Fibroblast of lung (primary cell): Measurements from ENCODE around the gene SLC16A3. TPM values are rescaled to one million over a fixed set of nuclear protein-coding genes. Genes with fewer than 3 reads are reported as not detected.
A peak's percentile ranks its signal among the peaks of the same experiment; 100 is the strongest.

ENCODE experiments used
- DNase-seq, 2 donors: peaks; one replicate each; pipeline versions ENCODE4 v3.0.0 to v3.0.0-alpha.2; 2010; ENCODE audit warnings: low read depth in 2 of 2
- H2AFZ ChIP-seq: 2 replicates; pipeline ENCODE4 v1.5.1; 2012; ENCODE audit warnings: low read length, control low read depth, inconsistent platforms
- H3K27ac ChIP-seq: 2 replicates; pipeline ENCODE4 v1.5.1; 2011; ENCODE audit warnings: low read length, control low read depth; ENCODE audit not compliant: insufficient read depth
- H3K27me3 ChIP-seq: 2 replicates; pipeline ENCODE4 v1.5.1; 2011; ENCODE audit warnings: mild to moderate bottlenecking, low read length; ENCODE audit not compliant: control insufficient read depth, insufficient read depth
- H3K36me3 ChIP-seq: 2 replicates; pipeline ENCODE4 v1.5.1; 2011; ENCODE audit warnings: low read length; ENCODE audit not compliant: control insufficient read depth, insufficient read depth
- H3K4me1 ChIP-seq: 2 replicates; pipeline ENCODE4 v1.5.1; 2011; ENCODE audit warnings: low read length; ENCODE audit not compliant: control insufficient read depth, insufficient read depth; ENCODE audit errors: extremely low read depth
- H3K4me2 ChIP-seq: 2 replicates; pipeline ENCODE4 v1.5.1; 2011; ENCODE audit warnings: low read length, control low read depth; ENCODE audit not compliant: insufficient read depth; ENCODE audit errors: extremely low read depth
- H3K4me3 ChIP-seq, 4 experiments: fragments of 200-600 bp in 1 of 4; sonication (generic) in 1 of 4; replicated peaks in 1 of 4; 2 replicates each; pipeline ENCODE4 v1.5.1; 2011 to 2016; ENCODE audit warnings: low read length in 4 of 4, low read depth in 3 of 4, mild to moderate bottlenecking in 3 of 4, control low read depth in 2 of 4, inconsistent platforms in 1 of 4, mixed read lengths in 1 of 4; ENCODE audit not compliant: insufficient read depth in 1 of 4; ENCODE audit errors: control extremely low read depth in 1 of 4
- H3K79me2 ChIP-seq: 2 replicates; pipeline ENCODE4 v1.5.1; 2012; ENCODE audit warnings: mild to moderate bottlenecking, low read length, inconsistent platforms; ENCODE audit not compliant: control insufficient read depth, insufficient read depth
- H3K9ac ChIP-seq: 2 replicates; pipeline ENCODE4 v1.5.1; 2011; ENCODE audit warnings: mild to moderate bottlenecking, low read length, control low read depth; ENCODE audit not compliant: insufficient read depth
- H3K9me3 ChIP-seq: 2 replicates; pipeline ENCODE4 v1.5.1; 2012; ENCODE audit warnings: low read depth, low read length; ENCODE audit not compliant: control insufficient read depth, insufficient read depth
- H4K20me1 ChIP-seq: 2 replicates; pipeline ENCODE4 v1.5.1; 2011; ENCODE audit warnings: low read length; ENCODE audit not compliant: control insufficient read depth, insufficient read depth; ENCODE audit errors: extremely low read depth
- CTCF ChIP-seq, 2 donors: IDR thresholded peaks in 1 of 2; conservative IDR thresholded peaks in 1 of 2; 1 replicate in 1 of 2; 2 replicates in 1 of 2; pipeline ENCODE4 v1.5.1; 2011 to 2012; ENCODE audit warnings: low read length in 2 of 2, control low read depth in 1 of 2, inconsistent platforms in 1 of 2, low read depth in 1 of 2, mild to moderate bottlenecking in 1 of 2
- EZH2 ChIP-seq: IDR thresholded peaks from 2 replicates; pipeline ENCODE4 v1.5.1; 2012; ENCODE audit warnings: low read length, control low read depth, mild to moderate bottlenecking; ENCODE audit errors: missing control alignments
- polyA plus RNA-seq, 2 donors: library from polyadenylated mRNA; depleted of rRNA in 1 of 2; stranded (reverse) in 1 of 2; unstranded in 1 of 2; fragments of >200 nt; gene quantifications; 2 replicates each; pipeline ENCODE4 v1.2.1, GENCODE V29; 2011 to 2012; ENCODE audit warnings: missing spikeins in 1 of 2
- total RNA-seq: library from RNA; depleted of rRNA; stranded (reverse); fragments of >200 nt; gene quantifications from 2 replicates; pipeline ENCODE4 v1.2.1, GENCODE V29; 2014

Gene SLC16A3
- total and polyA plus RNA-seq, 2 donors (not counting 1 experiment from before 2014, with no cell fraction given), result 71.0 to 107 TPM

GRCh38 chr17:82231312-82231561 lies 2.4 kb downstream of the SLC16A3 start:
- no peak for DNase-seq
- Histone ChIP-seq H3K36me3 (peaks cover 11% of the 10 kb centered on the region), H3K79me2 (peaks cover 66% of the 10 kb centered on the region), H4K20me1 (no peaks in the 10 kb centered on the region), H3K27ac (peak overlapping the region; percentile 69), H3K9ac (peak overlapping the region; percentile 58), H3K4me2 (peak overlapping the region; percentile 94), H3K4me1 (peaks cover 20% of the 10 kb centered on the region), H2AFZ (no peak overlapping the region), H3K9me3 (no peaks in the 10 kb centered on the region), H3K27me3 (no peaks in the 10 kb centered on the region), H3K4me3 (peak overlapping the region; percentile 49 to 77 (median 71))
- TF ChIP-seq CTCF (conservative IDR thresholded peaks at IDR 0.05 in 1 of 2, IDR thresholded peaks at IDR 0.05 in 1 of 2; ENCODE audit: low read depth in 1 of 2, low read length in 2 of 2) (no peak), EZH2 (no peak)

- Histone ChIP-seq H3K9ac (peak overlapping the region; percentile 58), H3K36me3 (peaks cover 14% of the 10 kb centered on the region), H2AFZ (no peak overlapping the region), H3K79me2 (peaks cover 70% of the 10 kb centered on the region), H3K9me3 (no peaks in the 10 kb centered on the region), H4K20me1 (no peaks in the 10 kb centered on the region), H3K27ac (peak overlapping the region; percentile 69), H3K4me3 (peak overlapping the region; percentile 49 to 77 (median 71)), H3K4me2 (peak overlapping the region; percentile 94), H3K4me1 (peaks cover 25% of the 10 kb centered on the region), H3K27me3 (no peaks in the 10 kb centered on the region)
- TF ChIP-seq EZH2, result no peak
- DNase-seq, result peak; percentile 50 to 76
Measured at GRCh38 chr17:82231562-82232321, 2.9 kb downstream of the SLC16A3 start.

GRCh38 chr17:82232322-82232820 lies 3.5 kb downstream of the SLC16A3 start:
- Histone ChIP-seq H3K79me2 (peaks cover 76% of the 10 kb centered on the region), H3K4me3 (peak overlapping the region in 2 of 4 experiments; percentile 65 to 77), H3K9me3 (no peaks in the 10 kb centered on the region), H3K4me2 (peak overlapping the region; percentile 94), H2AFZ (no peak overlapping the region), H3K27ac (peak overlapping the region; percentile 69), H4K20me1 (no peaks in the 10 kb centered on the region), H3K27me3 (no peaks in the 10 kb centered on the region), H3K36me3 (peaks cover 20% of the 10 kb centered on the region), H3K9ac (no peak overlapping the region), H3K4me1 (peaks cover 25% of the 10 kb centered on the region)
- no peak for DNase-seq
- no peak for TF ChIP-seq EZH2
- TF ChIP-seq CTCF (conservative IDR thresholded peaks at IDR 0.05 in 1 of 2, IDR thresholded peaks at IDR 0.05 in 1 of 2; ENCODE audit: low read depth in 1 of 2, low read length in 2 of 2), result no peak
